Transverse colon (tissue), 3 donors: ENCODE measurements around the gene DCAF8L1.

Source experiments
- EP300 ChIP-seq: sonication (generic); formaldehyde crosslinking; IDR thresholded peaks from one replicate; pipeline ENCODE4 v1.6.1; 2017; ENCODE audit warnings: antibody characterized with exemption, low read depth
- POLR2A ChIP-seq: fragments of 450-650 bp; IDR thresholded peaks from one replicate; pipeline ENCODE4 v1.6.1; 2016; ENCODE audit warnings: antibody characterized with exemption, mild to moderate bottlenecking, moderate library complexity
- TF ChIP-seq, protein P1 (sequence below), 5 experiments: fragments of 200-600 bp in 3 of 5; fragments of 450-650 bp in 2 of 5; sonication (generic) in 3 of 5; IDR thresholded peaks; 1 replicate in 2 of 5; 2 replicates in 3 of 5; pipeline ENCODE4 v1.5.1; 2016 to 2017; ENCODE audit warnings: antibody characterized with exemption in 5 of 5, inconsistent platforms in 3 of 5, mild to moderate bottlenecking in 2 of 5, moderate library complexity in 1 of 5

DNA sequence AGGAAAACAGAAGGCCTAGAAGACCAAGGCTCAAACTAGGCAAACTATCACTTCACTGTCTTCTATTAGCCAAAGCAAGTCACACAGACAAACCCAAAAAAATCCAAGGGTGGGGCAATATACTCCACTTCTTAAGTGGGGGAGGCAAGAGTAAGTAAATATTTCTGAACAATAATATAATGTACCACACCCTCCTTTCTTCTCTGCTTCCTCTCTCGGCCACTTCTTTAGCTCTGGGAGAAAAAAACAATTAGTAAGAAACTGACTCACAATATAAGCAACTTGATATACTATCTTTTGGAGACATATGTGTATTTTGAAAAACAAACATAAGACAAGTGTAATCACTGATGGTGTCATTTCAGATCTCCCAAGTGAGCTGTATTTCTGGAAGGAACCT, 14.8 kb downstream of the DCAF8L1 start:
- TF ChIP-seq, protein P1, sequence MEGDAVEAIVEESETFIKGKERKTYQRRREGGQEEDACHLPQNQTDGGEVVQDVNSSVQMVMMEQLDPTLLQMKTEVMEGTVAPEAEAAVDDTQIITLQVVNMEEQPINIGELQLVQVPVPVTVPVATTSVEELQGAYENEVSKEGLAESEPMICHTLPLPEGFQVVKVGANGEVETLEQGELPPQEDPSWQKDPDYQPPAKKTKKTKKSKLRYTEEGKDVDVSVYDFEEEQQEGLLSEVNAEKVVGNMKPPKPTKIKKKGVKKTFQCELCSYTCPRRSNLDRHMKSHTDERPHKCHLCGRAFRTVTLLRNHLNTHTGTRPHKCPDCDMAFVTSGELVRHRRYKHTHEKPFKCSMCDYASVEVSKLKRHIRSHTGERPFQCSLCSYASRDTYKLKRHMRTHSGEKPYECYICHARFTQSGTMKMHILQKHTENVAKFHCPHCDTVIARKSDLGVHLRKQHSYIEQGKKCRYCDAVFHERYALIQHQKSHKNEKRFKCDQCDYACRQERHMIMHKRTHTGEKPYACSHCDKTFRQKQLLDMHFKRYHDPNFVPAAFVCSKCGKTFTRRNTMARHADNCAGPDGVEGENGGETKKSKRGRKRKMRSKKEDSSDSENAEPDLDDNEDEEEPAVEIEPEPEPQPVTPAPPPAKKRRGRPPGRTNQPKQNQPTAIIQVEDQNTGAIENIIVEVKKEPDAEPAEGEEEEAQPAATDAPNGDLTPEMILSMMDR (IDR thresholded peaks at IDR 0.05) = no peak
- TF ChIP-seq EP300 = no peak
- no peak for TF ChIP-seq POLR2A
